HG03066 (cell line): Measurements from ENCODE around the gene SCUBE1.

Experiments used
- ATAC-seq: cut with Tn5 transposase; IDR thresholded peaks from one replicate; pipeline ENCODE4 v1.9.1; 2021; ENCODE audit warnings: low read depth; ENCODE audit not compliant: unreplicated experiment

The SCUBE1 gene

DNA sequence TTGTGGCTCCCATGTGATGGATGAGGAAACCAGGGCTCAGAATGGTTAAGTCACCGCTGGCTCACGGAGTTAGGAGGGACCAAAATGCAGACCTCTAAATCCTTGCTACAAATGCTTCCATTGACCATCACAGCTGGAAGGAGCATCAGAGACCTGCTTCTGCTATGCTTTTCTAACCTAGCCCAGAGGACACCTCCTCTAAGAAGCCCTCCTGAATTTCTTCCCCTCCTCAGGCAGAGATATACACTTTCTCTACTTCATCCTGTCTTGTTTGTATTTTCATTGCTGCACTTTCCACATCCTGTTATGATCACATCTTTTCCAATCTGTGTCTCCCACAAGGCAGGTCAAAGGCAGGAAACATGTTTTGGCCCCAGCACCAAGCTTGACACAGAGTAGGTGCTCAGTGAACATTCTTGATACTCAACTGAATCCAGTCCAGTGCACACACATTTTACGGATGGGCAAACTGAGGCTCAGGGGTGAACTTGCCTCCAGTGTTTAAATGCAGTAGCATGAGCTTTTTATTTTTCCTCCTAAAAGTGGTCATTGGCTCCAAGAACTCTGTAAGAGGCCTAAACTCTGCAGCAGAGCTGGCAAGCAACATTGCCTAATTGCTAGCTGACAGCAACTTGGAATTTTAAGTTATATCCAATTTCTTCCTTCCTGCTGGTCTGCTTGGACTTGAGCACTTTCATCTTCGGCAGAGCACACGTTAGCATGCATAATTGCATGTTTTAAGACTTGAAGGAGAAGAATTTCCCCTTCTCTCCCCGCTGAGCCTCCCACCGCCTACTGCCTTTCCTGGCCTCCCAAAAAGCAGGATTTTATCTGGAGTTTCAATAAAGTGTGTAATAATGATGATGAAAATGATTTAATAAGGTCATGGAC, 12.7 kb downstream of the SCUBE1 start:
- no peak for ATAC-seq

DNA sequence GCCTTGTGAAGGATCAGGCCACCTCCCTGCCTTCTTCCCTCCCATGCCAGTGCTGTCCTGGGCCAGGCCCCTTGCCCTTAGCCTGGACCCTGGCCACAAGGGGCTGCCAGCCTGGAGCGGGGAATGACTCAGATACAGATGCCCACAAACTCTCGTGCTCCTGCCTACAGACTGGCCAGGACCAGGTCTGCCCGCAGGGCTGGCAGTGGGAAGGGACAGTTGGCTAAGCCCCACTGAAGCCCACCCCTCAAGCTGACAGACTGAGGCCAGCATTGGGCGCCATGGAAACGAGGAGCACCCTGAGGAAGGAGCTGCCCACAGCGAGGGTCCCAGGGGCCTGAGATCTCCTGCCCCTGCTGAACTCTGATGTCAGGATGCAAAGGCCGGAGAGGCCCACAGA, 14.1 kb downstream of the SCUBE1 start:
- ATAC-seq: no peak

- no peak for ATAC-seq
Observed at GRCh38 chr22:43327157-43327438, 16.1 kb downstream of the SCUBE1 start.

DNA sequence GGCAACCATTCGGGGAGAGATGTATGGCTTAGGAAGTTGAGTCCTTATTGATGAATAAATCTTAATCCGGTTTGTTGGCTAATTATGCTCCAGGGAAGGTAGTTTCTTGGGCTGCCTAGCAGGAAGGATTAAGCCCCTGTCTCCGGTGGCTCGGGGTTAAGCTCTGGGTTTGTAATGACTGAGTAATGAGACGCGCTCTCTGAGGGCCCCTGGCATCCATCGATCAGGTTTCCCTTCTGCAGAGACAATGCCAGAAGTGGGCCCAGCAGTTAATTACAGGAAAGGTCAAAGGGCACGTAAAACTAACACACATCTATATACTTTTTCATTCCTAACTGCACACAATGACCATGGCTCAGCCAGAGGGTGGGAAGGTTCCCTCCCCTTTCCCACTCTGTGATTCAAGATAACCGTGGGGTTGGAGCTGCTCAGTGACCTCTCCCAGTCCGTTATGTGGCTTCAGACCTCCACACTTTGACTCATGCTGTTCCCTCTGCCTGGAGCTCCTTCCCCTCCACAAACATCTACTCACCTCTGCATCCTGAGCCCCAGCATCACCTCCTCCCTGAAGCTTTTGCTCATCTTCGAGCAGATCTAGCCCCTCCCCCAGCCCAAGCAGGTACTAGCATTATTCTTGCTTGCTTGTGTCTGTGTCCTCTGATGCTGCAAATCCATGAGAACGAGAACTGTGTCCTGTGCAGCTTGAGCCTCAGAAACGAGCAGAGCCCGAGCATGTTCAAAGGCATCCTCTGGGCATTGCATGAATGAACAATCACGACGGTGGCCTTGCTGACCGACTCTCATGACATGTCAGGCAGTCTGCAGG, 16.6 kb downstream of the SCUBE1 start:
- ATAC-seq: no peak

DNA sequence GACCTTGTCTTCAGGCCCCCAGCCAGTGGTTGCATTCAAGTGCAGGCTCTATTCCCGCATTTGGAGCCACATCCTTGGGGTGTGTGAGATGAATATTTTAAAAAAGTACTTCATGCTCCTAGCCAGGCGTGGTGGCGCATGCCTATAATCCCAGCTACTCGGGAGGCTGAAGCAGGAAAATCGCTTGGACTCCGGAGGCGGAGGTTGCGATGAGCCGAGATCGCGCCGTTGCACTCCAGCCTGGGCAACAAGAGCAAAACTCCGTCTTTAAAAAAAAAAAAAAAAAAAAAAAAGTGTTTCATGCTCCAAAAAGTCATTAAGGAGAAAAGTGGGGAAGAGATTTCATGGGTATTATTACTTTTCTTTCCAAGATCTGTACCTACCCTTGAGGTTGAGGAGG, 18.0 kb downstream of the SCUBE1 start:
- ATAC-seq: no peak

DNA sequence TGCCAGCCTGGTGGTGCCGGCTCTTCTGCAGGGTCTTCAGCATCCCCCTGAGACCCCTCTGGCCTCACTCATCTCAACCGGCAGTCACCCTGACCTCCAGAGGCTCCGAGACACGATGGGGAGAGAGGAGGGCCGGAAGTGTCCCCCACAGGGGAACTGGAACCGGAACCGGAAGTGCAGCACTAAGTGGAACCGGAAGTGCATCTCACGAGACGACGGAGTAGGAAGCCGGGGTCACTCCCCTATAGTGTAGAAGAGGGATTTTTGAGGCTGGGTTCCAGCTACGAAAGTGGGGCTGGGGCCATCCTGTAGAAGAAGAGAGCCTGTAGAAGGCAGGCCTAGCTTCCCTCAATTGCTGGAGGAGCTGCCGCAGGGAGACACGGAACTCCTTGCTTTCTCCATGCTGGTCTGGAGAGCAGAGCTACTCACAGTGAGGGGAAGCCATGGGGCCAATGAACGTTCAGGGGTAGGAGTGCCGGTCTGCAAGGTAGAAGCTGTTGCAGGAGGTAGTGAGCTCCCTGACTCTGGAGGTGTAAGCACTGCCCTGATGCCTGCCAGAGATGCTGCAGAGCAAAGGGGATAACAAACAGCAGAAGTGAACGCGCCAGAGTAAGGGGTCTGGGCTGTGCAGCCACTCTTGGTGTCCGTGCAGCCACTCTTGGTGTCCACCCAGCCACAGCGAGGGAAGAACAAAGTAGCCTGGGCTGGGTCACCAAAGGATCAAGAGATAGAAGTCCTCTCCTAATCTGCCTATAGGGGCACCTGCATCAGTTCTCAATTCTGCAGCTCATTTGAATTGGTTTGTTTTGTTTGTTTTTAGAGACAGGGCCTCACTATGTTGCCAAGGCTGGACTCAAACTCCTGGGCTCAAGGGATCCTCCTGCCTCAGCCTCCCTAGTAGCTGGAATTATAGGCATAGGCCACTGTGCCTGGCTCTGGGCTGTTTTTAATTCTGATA, 21.9 kb downstream of the SCUBE1 start:
- no peak for ATAC-seq

DNA sequence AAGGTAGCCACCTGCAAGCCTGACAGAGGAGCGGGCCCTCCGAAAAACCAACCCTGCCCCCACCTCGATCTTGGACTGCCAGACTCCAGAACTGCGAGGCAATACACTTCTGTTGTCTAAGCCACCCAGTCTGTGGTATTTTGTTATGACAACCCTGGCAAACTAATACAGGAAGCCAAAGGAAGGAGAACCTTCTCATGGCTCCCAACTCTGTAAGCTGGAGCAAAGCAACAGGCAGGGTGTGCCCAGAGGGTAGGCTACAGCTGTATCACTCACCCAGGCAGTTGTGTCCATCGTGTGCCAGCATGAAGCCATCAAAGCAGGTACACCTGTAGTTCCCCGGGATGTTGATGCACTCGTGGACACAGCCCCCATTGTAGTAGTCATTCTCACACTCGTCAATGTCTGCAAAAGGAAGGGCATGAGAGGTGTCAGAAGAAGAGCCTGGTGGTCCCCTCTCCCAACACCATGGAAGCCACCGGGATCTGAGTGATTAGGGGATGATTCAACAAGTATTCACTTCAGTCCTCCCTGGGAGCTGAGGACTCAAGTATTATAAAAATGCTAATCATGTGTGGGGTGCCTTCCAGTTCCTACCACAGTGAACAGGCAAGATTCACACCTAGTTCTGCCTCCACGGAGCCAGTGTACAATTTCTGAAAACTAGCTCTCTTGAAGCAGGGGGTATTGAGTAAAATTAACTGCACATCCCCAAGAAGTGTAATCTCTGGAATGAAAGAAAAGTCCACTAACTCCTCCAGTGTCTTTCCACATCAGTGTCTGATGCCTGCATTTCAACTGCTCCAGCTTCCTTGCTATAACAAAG, 23.3 kb downstream of the SCUBE1 start:
- no peak for ATAC-seq

DNA sequence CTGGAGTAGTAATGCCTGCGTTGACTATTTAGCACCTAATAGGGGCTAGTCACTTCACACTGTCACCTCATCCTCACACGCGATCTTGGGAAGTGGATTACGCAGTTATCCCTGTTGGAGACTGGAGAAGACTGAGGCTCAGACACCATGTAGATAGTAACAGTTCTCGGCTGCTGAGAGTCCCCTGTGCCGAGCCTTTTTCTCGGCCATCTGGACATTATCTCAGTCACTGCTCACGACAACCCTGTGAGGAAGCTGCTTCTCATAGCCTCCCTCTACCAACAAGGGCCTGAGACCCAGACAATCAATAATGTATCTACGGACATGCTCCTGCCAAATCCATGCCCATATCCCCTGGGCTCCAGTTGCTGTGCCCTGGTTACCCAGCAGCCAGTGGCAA, 25.9 kb downstream of the SCUBE1 start:
- no peak for ATAC-seq

DNA sequence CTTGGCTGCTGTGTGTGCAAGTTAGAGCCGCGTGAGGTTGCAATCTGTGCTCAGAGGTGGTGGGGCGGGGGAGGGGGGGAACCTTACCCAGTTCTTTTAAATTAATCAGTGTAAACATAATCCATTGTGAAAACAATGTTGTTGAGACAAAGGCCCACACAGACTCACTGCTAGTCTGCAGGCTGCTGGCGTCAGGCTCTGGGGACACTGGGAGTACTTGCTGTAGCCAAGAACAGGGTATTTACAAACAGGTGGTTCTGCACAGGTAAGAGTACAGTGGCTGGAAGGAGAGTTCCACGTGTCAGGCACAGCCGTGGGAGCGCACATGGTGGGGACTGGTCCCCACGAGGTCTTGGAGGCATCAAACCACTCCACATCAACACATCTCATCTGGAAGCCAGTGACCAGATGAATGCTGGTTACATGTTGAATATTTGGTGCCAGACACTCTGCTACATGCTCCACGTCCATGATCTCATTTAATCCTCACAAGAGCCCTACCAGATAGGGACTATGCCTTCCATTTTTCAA, 27.4 kb downstream of the SCUBE1 start:
- ATAC-seq: no peak

DNA sequence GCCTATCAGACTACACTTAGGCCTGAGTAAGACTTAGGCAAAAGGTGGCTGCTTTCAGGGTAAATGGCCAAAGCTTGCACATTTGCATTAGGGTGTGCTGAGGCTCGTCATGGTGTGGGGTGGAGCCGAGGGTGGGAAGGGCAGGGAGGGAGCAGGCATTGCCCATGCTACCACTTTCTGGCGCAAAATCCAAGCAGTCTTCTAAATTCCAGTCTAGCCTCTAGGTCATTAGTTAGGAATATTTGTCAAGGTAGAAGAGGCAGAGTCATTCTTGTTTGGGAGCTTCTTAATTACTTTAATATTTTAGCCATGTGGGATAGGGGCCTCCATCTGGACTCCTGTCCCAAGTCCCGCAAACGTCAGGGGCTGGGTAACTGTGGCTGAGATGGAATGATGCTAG, 28.6 kb downstream of the SCUBE1 start:
- ATAC-seq: no peak

DNA sequence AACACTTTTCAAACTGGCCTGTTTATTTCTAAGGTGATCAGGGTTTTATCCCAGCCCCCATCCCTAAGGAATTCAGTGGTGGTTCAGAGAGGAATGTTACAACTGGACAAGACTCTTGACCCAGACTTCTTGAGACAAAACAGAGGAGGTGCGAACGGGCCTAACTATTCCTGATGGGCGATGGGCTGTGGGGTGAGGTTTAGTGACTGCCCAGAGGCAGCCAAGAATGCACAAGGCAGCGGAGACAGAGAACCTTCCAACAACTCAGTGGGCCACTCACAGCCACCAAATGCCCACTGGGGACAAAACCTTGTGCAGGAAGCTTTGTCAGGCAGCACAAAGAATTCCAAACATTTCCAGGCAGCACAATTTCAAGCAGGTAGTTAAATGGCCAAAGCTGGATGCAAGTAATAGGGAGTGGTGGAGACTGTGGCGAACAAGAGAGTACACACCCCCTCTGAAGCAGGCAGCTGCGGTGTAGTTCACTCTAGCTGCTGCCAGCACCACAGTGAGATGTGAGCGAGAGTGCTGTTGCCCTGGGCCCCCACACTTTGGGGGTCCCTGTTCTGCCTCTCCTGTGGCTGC, 29.2 kb downstream of the SCUBE1 start:
- ATAC-seq: no peak

DNA sequence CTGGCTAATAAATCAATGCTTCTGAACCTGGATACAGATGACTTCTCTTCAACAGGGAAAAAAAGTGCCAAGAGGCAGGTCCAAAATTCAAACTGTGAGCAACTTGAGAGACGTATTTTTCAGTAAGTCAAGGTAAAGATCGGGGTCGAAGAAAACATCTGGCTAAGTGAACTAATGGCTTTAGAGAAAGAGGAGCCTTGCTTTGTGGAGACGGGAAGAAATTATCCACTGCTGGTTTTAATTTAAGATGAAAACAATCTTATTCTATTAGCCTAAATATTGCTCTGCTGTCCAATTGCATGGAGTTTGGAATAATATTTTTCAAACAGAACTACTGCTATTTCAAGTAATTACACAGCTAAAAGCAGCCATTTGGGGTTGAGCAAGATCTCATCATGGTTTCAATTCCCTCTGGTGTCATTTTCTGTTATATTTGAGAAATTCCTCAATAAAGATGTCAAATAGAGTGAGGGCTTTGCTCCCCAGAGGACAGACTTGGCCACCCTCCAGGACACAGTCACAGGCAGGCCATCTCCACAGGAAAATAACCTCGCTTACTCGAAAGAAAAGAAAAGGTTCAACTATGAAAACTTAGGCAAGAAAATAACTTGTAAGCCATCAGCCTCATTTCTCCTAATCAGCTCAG, 29.8 kb downstream of the SCUBE1 start:
- no peak for ATAC-seq

GRCh38 chr22:43312608-43313007, 30.6 kb downstream of the SCUBE1 start:
- no peak for ATAC-seq

- ATAC-seq: no peak
Observed at GRCh38 chr22:43310798-43311197, 32.4 kb downstream of the SCUBE1 start.

DNA sequence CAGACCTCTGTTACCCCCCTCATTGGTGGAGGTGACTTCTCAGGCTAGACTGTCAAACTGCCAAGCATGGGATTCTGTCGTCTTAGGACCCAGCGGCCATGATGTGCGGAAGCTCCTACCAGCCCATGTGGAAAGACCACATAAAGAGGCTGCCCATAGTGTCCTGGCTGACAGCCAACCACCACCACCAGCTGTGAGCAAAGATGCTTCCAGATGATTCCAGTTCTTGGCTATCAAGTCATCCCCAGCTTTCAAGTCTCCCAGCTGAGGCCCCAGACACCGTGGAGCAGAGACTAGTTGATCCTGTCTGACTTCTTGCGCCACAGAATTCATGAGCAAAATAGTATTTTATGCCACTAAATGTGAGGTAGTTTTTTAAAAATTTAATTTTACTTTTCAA, 32.9 kb downstream of the SCUBE1 start:
- ATAC-seq: no peak

- ATAC-seq: no peak
Observed at GRCh38 chr22:43308836-43309235, 34.3 kb downstream of the SCUBE1 start.

GRCh38 chr22:43308060-43308830, 34.9 kb downstream of the SCUBE1 start:
- ATAC-seq: no peak

- ATAC-seq: no peak
Observed at GRCh38 chr22:43305806-43306205, 37.4 kb downstream of the SCUBE1 start.
